ENCODE measurements around the gene PLXDC2.

The PLXDC2 gene

DNA sequence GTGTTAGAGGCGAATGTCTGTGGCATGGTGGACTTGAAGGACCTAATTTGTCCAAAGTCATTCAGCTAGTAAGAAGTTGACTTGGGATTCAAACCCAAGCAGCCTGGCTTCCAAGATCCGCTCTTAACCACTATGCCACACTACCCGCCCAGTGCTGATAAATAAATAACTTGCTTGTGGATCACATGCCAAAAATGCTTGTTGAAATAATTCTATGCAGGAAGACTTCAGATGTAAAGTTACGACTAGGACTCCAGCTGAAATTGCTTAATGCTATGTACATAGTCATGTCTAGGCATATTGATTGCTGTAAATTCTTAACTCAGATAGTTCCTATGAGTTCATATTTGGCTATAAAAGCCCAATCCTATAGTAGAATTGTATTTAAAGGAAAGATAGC lies 76.0 kb downstream of the PLXDC2 start:
- Mint-ChIP-seq H3K4me1 (peaks cover 35% of the 10 kb centered on the region), H3K9me3 (no peaks in the 10 kb centered on the region), H3K36me3 (ENCODE audit: low read depth) (no peaks in the 10 kb centered on the region), H3K27me3 (ENCODE audit: low read depth) (no peaks in the 10 kb centered on the region), H3K27ac (peak overlapping the region in 1 of 3 experiments; percentile 49), H3K4me3 (no peak overlapping the region)
- TF ChIP-seq, protein P1, sequence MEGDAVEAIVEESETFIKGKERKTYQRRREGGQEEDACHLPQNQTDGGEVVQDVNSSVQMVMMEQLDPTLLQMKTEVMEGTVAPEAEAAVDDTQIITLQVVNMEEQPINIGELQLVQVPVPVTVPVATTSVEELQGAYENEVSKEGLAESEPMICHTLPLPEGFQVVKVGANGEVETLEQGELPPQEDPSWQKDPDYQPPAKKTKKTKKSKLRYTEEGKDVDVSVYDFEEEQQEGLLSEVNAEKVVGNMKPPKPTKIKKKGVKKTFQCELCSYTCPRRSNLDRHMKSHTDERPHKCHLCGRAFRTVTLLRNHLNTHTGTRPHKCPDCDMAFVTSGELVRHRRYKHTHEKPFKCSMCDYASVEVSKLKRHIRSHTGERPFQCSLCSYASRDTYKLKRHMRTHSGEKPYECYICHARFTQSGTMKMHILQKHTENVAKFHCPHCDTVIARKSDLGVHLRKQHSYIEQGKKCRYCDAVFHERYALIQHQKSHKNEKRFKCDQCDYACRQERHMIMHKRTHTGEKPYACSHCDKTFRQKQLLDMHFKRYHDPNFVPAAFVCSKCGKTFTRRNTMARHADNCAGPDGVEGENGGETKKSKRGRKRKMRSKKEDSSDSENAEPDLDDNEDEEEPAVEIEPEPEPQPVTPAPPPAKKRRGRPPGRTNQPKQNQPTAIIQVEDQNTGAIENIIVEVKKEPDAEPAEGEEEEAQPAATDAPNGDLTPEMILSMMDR (IDR thresholded peaks at IDR 0.05; ENCODE audit: unreplicated experiment in 3 of 3): no peak

DNA sequence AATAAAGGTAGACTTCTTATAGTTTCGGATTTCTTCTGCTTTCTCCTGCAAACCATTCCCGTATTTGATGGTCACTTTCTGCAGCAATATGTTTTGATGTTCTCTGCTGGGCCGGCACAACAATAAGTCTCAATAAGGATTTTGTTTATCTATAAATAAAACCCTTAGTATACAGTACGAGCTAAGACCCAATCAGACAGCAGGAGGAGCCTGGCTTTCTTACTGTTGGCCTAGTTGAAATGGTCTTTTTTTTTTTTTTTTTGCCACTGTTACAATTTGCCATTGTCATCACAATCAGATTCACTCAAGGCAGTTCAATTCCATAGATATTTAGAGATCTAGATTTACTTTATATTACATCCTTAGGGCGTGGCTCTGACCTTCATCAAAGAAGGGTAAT lies 76.4 kb downstream of the PLXDC2 start:
- H3K4me1 Mint-ChIP-seq: peaks cover 34% of the 10 kb centered on the region
- no peaks in the 10 kb centered on the region for H3K27me3 Mint-ChIP-seq (ENCODE audit: low read depth)
- H3K36me3 Mint-ChIP-seq (ENCODE audit: low read depth): no peaks in the 10 kb centered on the region
- TF ChIP-seq, protein P1 (IDR thresholded peaks at IDR 0.05; ENCODE audit: unreplicated experiment in 3 of 3): no peak
- no peak overlapping the region for H3K27ac Mint-ChIP-seq
- H3K9me3 Mint-ChIP-seq: no peaks in the 10 kb centered on the region
- no peak overlapping the region for H3K4me3 Mint-ChIP-seq

DNA sequence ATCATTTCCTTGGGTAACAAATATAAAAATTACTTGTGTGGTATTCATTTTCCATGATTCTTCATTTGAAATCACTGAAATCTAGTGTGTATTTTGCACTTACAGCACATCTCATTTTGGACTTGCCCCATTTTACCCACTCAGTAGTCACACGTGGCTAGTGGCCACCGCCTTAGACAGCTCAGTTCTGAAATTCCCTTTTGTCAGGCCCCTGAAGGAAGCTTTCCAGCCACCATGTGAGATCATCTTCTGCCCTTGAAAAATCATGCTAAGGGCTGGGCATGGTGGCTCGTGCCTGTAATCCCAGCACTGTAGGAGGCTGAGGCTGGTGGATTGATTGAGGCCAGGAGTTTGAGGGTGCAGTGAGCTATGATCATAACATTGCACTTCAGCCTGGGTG lies 79.3 kb downstream of the PLXDC2 start:
- Mint-ChIP-seq H3K4me1 (peaks cover 10% of the 10 kb centered on the region), H3K9me3 (peaks cover 2% of the 10 kb centered on the region), H3K27ac (no peak overlapping the region), H3K4me3 (no peak overlapping the region), H3K27me3 (ENCODE audit: low read depth) (no peaks in the 10 kb centered on the region), H3K36me3 (ENCODE audit: low read depth) (peaks cover 4% of the 10 kb centered on the region)
- TF ChIP-seq, protein P1 (IDR thresholded peaks at IDR 0.05; ENCODE audit: unreplicated experiment in 3 of 3): no peak

DNA sequence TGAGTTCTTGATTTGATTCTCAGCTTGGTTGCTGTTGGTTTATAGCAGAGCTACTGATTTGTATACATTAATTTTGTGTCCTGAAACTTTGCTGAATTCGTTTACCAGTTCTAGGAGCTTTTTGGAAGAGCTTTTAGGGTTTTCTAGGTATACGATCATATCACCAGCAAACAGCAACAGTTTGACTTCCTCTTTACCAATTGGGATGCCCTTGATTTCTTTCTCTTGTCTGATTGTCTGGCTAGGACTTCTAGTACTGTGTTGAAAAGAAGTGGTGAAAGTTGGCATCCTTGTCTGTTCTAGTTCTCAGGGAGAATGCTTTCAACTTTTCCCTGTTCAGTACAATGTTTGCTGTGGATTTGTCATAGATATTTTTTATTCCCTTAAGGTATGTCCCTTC lies 86.2 kb downstream of the PLXDC2 start:
- no peaks in the 10 kb centered on the region for H3K27me3 Mint-ChIP-seq (ENCODE audit: low read depth)
- H3K4me1 Mint-ChIP-seq: no peaks in the 10 kb centered on the region
- TF ChIP-seq, protein P1 (IDR thresholded peaks at IDR 0.05; ENCODE audit: unreplicated experiment in 3 of 3): no peak
- no peak overlapping the region for H3K4me3 Mint-ChIP-seq
- H3K9me3 Mint-ChIP-seq: peaks cover 17% of the 10 kb centered on the region
- H3K27ac Mint-ChIP-seq: no peak overlapping the region
- H3K36me3 Mint-ChIP-seq (ENCODE audit: low read depth): peaks cover 16% of the 10 kb centered on the region

DNA sequence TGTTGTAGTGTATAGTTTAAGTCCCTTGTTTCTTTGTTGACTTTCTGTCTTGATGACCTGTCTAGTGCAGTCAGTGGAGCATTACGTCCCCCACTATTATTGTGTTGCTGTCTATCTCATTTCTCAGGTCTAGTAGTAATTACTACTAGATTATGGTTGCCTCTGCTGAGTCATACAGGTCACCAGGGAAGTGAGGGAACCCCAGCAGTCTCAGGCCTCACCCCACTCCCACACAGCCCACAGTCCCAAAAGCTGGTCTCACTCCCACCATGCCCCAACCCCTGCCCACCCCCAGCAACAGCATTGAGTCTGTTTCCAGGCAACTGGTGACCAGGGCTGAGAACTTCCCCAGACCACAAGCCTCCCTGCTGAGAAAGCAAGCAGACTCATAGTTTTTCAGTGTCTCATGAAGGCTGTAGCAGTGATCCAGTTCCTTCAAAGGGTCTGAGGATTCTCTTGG lies 88.0 kb downstream of the PLXDC2 start:
- peaks cover 16% of the 10 kb centered on the region for H3K36me3 Mint-ChIP-seq (ENCODE audit: low read depth)
- H3K4me1 Mint-ChIP-seq: peaks cover 10% of the 10 kb centered on the region
- TF ChIP-seq, protein P1 (IDR thresholded peaks at IDR 0.05; ENCODE audit: unreplicated experiment in 3 of 3): no peak
- no peak overlapping the region for H3K4me3 Mint-ChIP-seq
- peak overlapping the region in 2 of 3 experiments; percentile 39 to 67 for H3K27ac Mint-ChIP-seq
- H3K27me3 Mint-ChIP-seq (ENCODE audit: low read depth): no peaks in the 10 kb centered on the region
- peaks cover 17% of the 10 kb centered on the region for H3K9me3 Mint-ChIP-seq

DNA sequence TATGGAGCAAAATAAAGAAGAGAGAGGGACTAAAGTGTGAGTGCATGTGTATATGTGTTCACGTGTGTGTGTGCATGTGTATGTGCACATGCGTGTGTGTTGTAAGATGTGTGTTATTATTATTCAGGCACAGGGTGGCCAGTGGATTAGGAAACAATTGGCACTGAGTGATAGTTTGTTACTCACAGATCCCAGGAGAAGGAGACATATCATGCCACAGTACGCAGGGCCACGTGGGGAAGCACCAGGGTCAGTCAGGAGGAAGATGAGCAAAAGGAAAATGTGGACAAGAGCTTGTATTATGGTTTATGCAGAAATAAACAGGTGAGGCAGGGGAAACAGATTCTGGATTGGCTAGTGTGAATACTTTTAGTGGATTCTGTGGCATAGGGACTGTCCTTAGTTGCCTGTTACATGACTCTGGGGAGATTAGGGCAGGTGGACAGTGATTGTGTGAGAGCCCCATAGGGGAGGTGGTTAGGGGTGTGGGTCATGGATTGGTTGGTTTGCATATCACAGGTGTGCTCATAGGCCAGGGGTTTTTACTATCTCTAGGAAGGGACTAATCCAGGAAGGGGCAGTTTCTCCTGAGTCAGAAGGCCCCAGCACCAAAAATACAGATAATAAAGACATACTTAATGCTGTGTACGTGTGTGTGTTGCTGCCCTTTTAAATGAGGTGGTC lies 90.0 kb downstream of the PLXDC2 start:
- TF ChIP-seq, protein P1 (IDR thresholded peaks at IDR 0.05; ENCODE audit: unreplicated experiment in 3 of 3): no peak
- peaks cover 13% of the 10 kb centered on the region for H3K4me1 Mint-ChIP-seq
- H3K27me3 Mint-ChIP-seq (ENCODE audit: low read depth): no peaks in the 10 kb centered on the region
- peaks cover 10% of the 10 kb centered on the region for H3K36me3 Mint-ChIP-seq (ENCODE audit: low read depth)
- H3K27ac Mint-ChIP-seq: no peak overlapping the region
- H3K9me3 Mint-ChIP-seq: peaks cover 14% of the 10 kb centered on the region
- H3K4me3 Mint-ChIP-seq: no peak overlapping the region
